ENCODE measurements around the gene CPED1.

GRCh38 chr7:121076350-121077164 is 88.0 kb downstream of the CPED1 start:
- TF ChIP-seq POLR2A (IDR thresholded peaks at IDR 0.05) (no peak), CTCF (IDR thresholded peaks at IDR 0.05) (no peak)

All from tibial nerve (tissue), 3 donors.